Measurements from ENCODE around the gene GDF10.

GDF10 gene

GRCh38 chr10:47295411-47295810 is 4.6 kb upstream of the GDF10 start:
- no peak for TF ChIP-seq CTCF (conservative IDR thresholded peaks at IDR 0.05)
- H3K27ac ChIP-seq = no peak overlapping the region

GRCh38 chr10:47296156-47296894 is 3.7 kb upstream of the GDF10 start:
- TF ChIP-seq CTCF (conservative IDR thresholded peaks at IDR 0.05) = no peak
- H3K27ac ChIP-seq = no peak overlapping the region

- no peak overlapping the region for H3K27ac ChIP-seq
- TF ChIP-seq CTCF (conservative IDR thresholded peaks at IDR 0.05) = no peak
Measured at GRCh38 chr10:47296941-47297340, 3.1 kb upstream of the GDF10 start.

GRCh38 chr10:47297866-47298540 is 2.0 kb upstream of the GDF10 start:
- no peak overlapping the region for H3K27ac ChIP-seq
- TF ChIP-seq CTCF (conservative IDR thresholded peaks at IDR 0.05) = no peak

- TF ChIP-seq CTCF (conservative IDR thresholded peaks at IDR 0.05) = no peak
- H3K27ac ChIP-seq = no peak overlapping the region
Measured at GRCh38 chr10:47298715-47299114, 1.3 kb upstream of the GDF10 start.

- H3K27ac ChIP-seq = no peak overlapping the region
- peak; percentile 20; the same call in 1 of the 2 replicates for TF ChIP-seq CTCF (conservative IDR thresholded peaks at IDR 0.05)
Measured at GRCh38 chr10:47300429-47300931, 483 bp downstream of the GDF10 start.

- no peak for TF ChIP-seq CTCF (conservative IDR thresholded peaks at IDR 0.05)
- H3K27ac ChIP-seq = no peak overlapping the region
Measured at GRCh38 chr10:47301833-47302232, 1.8 kb downstream of the GDF10 start.

All from VCaP (cell line).